K562 (cell line): ENCODE results near the gene MRPL10. TPM values are rescaled to one million over a fixed set of nuclear protein-coding genes. Genes with fewer than 3 reads are reported as not detected.
A peak's percentile ranks its signal among the peaks of the same experiment; 100 is the strongest.

Source experiments
- CHD1 ChIP-seq: fragments of 200-600 bp; sonication (generic); IDR thresholded peaks from one replicate; pipeline ENCODE4 v1.6.1; 2012; ENCODE audit warnings: mild to moderate bottlenecking, moderate library complexity, low read length, inconsistent platforms
- KDM1A ChIP-seq, 2 experiments: fragments of 450-650 bp; IDR thresholded peaks; 2 replicates each; pipeline ENCODE4 v1.6.1; 2016; ENCODE audit warnings: mild to moderate bottlenecking in 2 of 2
- NFATC3 ChIP-seq: fragments of 450-650 bp; IDR thresholded peaks from 2 replicates; pipeline ENCODE4 v1.6.1; 2017; ENCODE audit warnings: mild to moderate bottlenecking
- POLR2H ChIP-seq: IDR thresholded peaks from 2 replicates; pipeline ENCODE4 v1.6.1; 2016; ENCODE audit warnings: missing genetic modification characterization, low read depth, mild to moderate bottlenecking, control low read depth, missing compliant biosample characterization, moderate library complexity
- SRF ChIP-seq, 2 experiments: fragments of 250-450, 450-650 bp in 1 of 2; sonication (Bioruptor Pico) in 1 of 2; sonication (generic) in 1 of 2; formaldehyde crosslinking; IDR thresholded peaks; 2 replicates each; pipeline versions ENCODE4 v1.5.0 to v1.5.1; 2020 to 2022; ENCODE audit warnings: mild to moderate bottlenecking in 1 of 2, missing genetic modification reagents in 1 of 2
- SRSF9 ChIP-seq: fragments of 200-400 bp; formaldehyde crosslinking; IDR thresholded peaks from 2 replicates; pipeline ENCODE4 v1.6.1; 2017; ENCODE audit warnings: low read depth, low read length, borderline replicate concordance
- TCF7 ChIP-seq: sonication (generic); IDR thresholded peaks from 2 replicates; pipeline ENCODE4 v1.6.1; 2016; ENCODE audit warnings: antibody characterized with exemption, borderline replicate concordance
- THRAP3 ChIP-seq: fragments of 450-650 bp; IDR thresholded peaks from 2 replicates; pipeline ENCODE4 v1.6.1; 2016; ENCODE audit warnings: mild to moderate bottlenecking, inconsistent platforms, borderline replicate concordance
- TOE1 ChIP-seq, 2 experiments: fragments of 450-650 bp in 1 of 2; sonication (generic) in 1 of 2; formaldehyde crosslinking in 1 of 2; IDR thresholded peaks; 2 replicates each; pipeline versions ENCODE4 v1.7.1 to v1.8.0; 2016 to 2022; ENCODE audit warnings: borderline replicate concordance in 2 of 2, mild to moderate bottlenecking in 2 of 2, antibody characterized with exemption in 1 of 2, inconsistent platforms in 1 of 2, low read depth in 1 of 2, missing genetic modification reagents in 1 of 2, moderate library complexity in 1 of 2
- ZFPM2 ChIP-seq: fragments of 250-450 bp; sonication (Bioruptor Pico); IDR thresholded peaks from 2 replicates; pipeline ENCODE4 v1.5.1; 2022; ENCODE audit warnings: mild to moderate bottlenecking
- ZNF197 ChIP-seq: fragments of 200-800 bp; sonication (Bioruptor generic); IDR thresholded peaks from 2 replicates; pipeline ENCODE4 v1.6.1; 2016; ENCODE audit warnings: low read depth, missing genetic modification characterization, missing compliant biosample characterization
- ZNF699 ChIP-seq: fragments of 250-450 bp; sonication (Bioruptor Pico); IDR thresholded peaks from 2 replicates; pipeline ENCODE4 v1.8.0; 2021; ENCODE audit warnings: mild to moderate bottlenecking, moderate library complexity; ENCODE audit not compliant: insufficient replicate concordance
- ZNF76 ChIP-seq: fragments of 250-450 bp; sonication (Bioruptor Pico); IDR thresholded peaks from 2 replicates; pipeline ENCODE4 v1.4.0; 2020; ENCODE audit warnings: mild to moderate bottlenecking, moderate library complexity, borderline replicate concordance
- polyA plus RNA-seq, 8 experiments: library from polyadenylated mRNA; depleted of rRNA in 4 of 8; stranded (reverse) in 5 of 8; unstranded in 3 of 8; fragments of >200 nt; fragmentation: Nextera tagmentation in 2 of 8; fragmentation: Illumina TruSeq in 1 of 8; extraction: Ambion mirVana in 2 of 8; extraction: Trizol in 1 of 8; gene quantifications; 2 replicates each; pipeline versions ENCODE4 v1.2.1 to v1.2.3, GENCODE V29; 2011 to 2014; ENCODE audit warnings: inconsistent platforms in 1 of 8, missing spikeins in 1 of 8
- total RNA-seq, 7 experiments: library from RNA; depleted of rRNA in 6 of 7; stranded (reverse); fragments of >200 nt in 6 of 7; fragmentation: Illumina TruSeq in 2 of 7; extraction: Trizol in 2 of 7; gene quantifications; 2 replicates each; pipeline versions ENCODE4 v1.2.1 to v1.2.3, GENCODE V29; 2011 to 2021; ENCODE audit warnings: low replicate concordance in 1 of 7
- TF ChIP-seq, protein P1 (sequence below): sonication (generic); formaldehyde crosslinking; IDR thresholded peaks from 2 replicates; pipeline ENCODE4 v1.8.0; 2022; ENCODE audit warnings: mild to moderate bottlenecking, low read depth, missing genetic modification reagents
- TF ChIP-seq, protein P2 (sequence below): fragments of 450-650 bp; IDR thresholded peaks from 2 replicates; pipeline ENCODE4 v1.6.1; 2014; ENCODE audit warnings: low read depth, mild to moderate bottlenecking, moderate library complexity, borderline replicate concordance
- TF ChIP-seq, protein P3 (sequence below): fragments of 450-650 bp; formaldehyde crosslinking; IDR thresholded peaks from 2 replicates; pipeline ENCODE4 v1.4.0; 2020; ENCODE audit warnings: mild to moderate bottlenecking, moderate library complexity
- TF ChIP-seq, protein P4 (sequence below): fragments of 200-800 bp; sonication (Bioruptor generic); IDR thresholded peaks from 2 replicates; pipeline ENCODE4 v1.6.1; 2017; ENCODE audit warnings: missing genetic modification characterization, missing compliant biosample characterization
- TF ChIP-seq, protein P5 (sequence below): sonication (generic); IDR thresholded peaks from 2 replicates; pipeline ENCODE4 v1.6.1; 2016

The MRPL10 gene
- total and polyA plus RNA-seq, 9 of the 15 experiments (the other 6 are each of a cell fraction or from before 2014, with no cell fraction given) = 27.8 to 105 (median 67.3) TPM

DNA sequence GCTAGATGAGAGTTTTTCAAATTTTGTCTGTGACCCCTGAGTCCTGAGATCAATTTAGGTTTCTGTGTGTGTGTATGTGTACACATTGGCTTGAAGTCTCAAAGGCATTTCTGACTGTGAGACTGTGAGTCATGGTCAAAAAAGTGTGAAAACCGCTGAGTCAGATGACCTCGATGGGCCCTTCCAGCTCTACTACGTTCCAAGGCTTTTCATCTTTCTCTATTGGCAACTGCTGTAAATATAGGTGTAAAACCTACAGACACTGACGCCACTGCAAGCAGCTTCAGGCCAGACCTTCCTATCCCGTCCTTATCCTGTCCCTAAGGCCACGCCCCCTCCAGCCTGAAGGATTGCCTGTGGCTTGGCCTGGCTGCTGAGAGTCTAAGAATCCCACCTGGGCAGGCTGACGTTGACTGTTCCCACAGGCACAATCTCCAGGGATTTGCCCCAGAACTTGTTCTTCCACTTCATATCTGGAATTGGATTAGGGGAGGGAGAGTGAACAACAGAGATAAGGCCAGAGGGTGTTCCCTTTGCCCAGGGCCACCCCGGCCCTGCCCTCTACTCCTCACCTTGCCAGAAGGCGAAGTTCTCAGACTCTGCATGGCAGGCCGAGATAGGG, 21.0 kb downstream of the MRPL10 start (continued):
- TF ChIP-seq ZFPM2 (CRISPR knock-in tag) (no peak), POLR2H (no peak), THRAP3 (no peak), CHD1 (no peak), SRSF9 (no peak), ZNF76 (CRISPR knock-in tag) (no peak), TCF7 (no peak), NFATC3 (no peak), ZNF197 (CRISPR knock-in tag) (no peak), SRF (CRISPR knock-in tag; IDR thresholded peaks at IDR 0.05) (0 out of 4 replicates have a peak, but pooled peaks of 1 of the 2 experiments have one; percentile 36), TOE1 (IDR thresholded peaks at IDR 0.05; ENCODE audit: borderline replicate concordance) (no peak), TOE1 (CRISPR knock-in tag; IDR thresholded peaks at IDR 0.05; ENCODE audit: borderline replicate concordance, low read depth) (no peak), ZNF699 (CRISPR knock-in tag) (no peak), KDM1A (IDR thresholded peaks at IDR 0.05) (0 out of 4 replicates have a peak, but pooled peaks of 1 of the 2 experiments have one; percentile 24)
- TF ChIP-seq, protein P1, sequence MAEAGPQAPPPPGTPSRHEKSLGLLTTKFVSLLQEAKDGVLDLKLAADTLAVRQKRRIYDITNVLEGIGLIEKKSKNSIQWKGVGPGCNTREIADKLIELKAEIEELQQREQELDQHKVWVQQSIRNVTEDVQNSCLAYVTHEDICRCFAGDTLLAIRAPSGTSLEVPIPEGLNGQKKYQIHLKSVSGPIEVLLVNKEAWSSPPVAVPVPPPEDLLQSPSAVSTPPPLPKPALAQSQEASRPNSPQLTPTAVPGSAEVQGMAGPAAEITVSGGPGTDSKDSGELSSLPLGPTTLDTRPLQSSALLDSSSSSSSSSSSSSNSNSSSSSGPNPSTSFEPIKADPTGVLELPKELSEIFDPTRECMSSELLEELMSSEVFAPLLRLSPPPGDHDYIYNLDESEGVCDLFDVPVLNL (CRISPR knock-in tag) = no peak
- TF ChIP-seq, protein P2, sequence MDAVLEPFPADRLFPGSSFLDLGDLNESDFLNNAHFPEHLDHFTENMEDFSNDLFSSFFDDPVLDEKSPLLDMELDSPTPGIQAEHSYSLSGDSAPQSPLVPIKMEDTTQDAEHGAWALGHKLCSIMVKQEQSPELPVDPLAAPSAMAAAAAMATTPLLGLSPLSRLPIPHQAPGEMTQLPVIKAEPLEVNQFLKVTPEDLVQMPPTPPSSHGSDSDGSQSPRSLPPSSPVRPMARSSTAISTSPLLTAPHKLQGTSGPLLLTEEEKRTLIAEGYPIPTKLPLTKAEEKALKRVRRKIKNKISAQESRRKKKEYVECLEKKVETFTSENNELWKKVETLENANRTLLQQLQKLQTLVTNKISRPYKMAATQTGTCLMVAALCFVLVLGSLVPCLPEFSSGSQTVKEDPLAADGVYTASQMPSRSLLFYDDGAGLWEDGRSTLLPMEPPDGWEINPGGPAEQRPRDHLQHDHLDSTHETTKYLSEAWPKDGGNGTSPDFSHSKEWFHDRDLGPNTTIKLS = no peak
- TF ChIP-seq, protein P3, sequence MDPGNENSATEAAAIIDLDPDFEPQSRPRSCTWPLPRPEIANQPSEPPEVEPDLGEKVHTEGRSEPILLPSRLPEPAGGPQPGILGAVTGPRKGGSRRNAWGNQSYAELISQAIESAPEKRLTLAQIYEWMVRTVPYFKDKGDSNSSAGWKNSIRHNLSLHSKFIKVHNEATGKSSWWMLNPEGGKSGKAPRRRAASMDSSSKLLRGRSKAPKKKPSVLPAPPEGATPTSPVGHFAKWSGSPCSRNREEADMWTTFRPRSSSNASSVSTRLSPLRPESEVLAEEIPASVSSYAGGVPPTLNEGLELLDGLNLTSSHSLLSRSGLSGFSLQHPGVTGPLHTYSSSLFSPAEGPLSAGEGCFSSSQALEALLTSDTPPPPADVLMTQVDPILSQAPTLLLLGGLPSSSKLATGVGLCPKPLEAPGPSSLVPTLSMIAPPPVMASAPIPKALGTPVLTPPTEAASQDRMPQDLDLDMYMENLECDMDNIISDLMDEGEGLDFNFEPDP (CRISPR knock-in tag) = no peak
- TF ChIP-seq, protein P4, sequence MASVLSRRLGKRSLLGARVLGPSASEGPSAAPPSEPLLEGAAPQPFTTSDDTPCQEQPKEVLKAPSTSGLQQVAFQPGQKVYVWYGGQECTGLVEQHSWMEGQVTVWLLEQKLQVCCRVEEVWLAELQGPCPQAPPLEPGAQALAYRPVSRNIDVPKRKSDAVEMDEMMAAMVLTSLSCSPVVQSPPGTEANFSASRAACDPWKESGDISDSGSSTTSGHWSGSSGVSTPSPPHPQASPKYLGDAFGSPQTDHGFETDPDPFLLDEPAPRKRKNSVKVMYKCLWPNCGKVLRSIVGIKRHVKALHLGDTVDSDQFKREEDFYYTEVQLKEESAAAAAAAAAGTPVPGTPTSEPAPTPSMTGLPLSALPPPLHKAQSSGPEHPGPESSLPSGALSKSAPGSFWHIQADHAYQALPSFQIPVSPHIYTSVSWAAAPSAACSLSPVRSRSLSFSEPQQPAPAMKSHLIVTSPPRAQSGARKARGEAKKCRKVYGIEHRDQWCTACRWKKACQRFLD (CRISPR knock-in tag) = no peak
- TF ChIP-seq, protein P5, sequence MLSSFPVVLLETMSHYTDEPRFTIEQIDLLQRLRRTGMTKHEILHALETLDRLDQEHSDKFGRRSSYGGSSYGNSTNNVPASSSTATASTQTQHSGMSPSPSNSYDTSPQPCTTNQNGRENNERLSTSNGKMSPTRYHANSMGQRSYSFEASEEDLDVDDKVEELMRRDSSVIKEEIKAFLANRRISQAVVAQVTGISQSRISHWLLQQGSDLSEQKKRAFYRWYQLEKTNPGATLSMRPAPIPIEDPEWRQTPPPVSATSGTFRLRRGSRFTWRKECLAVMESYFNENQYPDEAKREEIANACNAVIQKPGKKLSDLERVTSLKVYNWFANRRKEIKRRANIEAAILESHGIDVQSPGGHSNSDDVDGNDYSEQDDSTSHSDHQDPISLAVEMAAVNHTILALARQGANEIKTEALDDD = no peak
